ENCODE data around the gene SORCS2. TPM values are rescaled to one million over a fixed set of nuclear protein-coding genes. Genes with fewer than 3 reads are reported as not detected.

SORCS2 gene
- total RNA-seq, 2 experiments from 2014 or later = 0.07 TPM

DNA sequence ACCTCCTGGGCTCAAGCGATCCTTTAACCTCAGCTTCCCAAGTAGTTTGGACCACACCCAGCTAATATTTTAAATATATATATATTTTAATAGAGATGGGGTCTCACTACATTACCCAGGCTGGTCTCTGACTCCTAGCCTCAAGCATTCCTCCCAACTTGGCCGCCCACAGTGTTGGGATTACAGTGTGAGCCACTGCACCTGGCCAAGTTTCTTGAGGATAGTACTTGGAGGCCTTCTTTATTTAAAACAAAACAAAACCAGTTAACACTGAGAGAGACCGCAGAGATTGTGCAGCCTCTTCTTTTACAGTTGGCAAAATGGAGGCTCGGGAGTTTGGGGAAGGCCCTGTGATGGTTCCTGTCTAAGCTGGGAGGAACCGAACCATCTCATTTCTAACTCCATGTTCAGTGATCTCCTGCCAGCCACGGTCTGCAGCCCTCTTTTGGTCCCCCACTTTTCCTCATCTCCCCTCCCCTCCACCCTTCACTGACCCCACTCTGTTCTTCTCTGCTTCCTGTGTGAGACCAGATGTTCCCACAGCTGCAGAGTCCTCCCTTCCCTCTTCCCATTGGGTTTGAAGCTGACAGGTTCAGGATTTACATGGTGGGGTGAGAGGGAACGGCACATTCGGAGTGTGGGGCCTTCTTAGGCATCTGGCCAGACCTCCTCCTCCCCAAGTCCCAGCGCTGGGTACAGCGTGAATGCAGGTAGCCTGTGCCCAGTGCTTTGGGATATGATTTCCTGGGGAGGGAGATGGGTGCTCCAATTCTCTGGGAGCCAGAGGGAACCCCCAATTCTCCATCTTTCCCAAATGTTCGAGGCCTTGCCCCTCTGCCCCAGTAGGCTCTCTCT is 1.4 kb upstream of the SORCS2 start:
- no peak overlapping the region for H3K27ac Mint-ChIP-seq
- no peaks in the 10 kb centered on the region for H3K36me3 Mint-ChIP-seq
- no peak for DNase-seq
- CTCF ChIA-PET = interaction anchor here (0.6 to 1.5 kb wide), 4 partner anchors 144 to 612 kb away, joined by 3 to 10 read pairs (median 4); no protein-coding TSS in a partner anchor
- POLR2A ChIA-PET = no interaction called here
- intact Hi-C loops (cut with micrococcal nuclease) = loop anchor here (5.0 to 10.0 kb wide), 3 partner anchors 526 to 794 kb away; no protein-coding TSS in a partner anchor
- peaks cover 2% of the 10 kb centered on the region for H3K4me1 Mint-ChIP-seq (ENCODE audit: low read depth)
- no peaks in the 10 kb centered on the region for H3K9me3 Mint-ChIP-seq
- H3K27me3 Mint-ChIP-seq = peaks cover 48% of the 10 kb centered on the region
- no peak overlapping the region for H3K4me3 Mint-ChIP-seq

DNA sequence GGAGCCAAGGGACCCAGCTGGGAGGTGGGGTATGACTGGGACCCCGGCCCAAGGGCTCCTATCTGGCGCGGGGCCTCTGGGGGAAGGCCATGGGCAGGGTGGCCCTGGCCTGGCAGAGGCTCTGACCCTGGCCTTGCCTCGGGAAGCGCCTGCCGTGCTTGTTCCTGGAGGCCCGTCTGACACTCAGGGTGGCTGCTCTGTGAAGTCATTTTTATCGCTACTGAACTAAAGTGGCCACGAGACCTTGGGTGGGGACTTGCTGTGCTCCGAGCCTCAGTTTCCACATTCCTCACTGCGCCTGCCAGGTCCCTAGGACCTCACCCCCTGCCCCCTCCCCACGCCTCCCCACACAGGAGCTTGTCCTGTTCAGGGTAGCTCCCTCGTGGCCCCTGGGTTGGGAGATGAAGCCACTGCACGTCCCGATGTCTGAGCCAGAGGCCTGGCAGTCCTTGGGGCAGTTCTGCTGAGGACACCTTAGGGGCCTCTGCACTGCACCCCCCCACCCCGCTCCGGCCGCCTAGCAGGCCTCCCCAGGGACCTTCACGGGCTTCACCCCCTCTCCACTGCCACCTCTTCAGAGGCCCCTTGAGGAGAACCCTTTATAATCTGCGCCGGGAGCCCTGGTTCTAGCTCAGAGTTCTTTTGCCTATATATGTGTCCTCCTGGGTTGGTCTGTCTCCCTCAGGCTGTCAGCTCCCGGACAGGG is 639 bp upstream of the SORCS2 start:
- ChIA-PET CTCF (interaction anchor here (0.5 to 1.5 kb wide), 7 partner anchors 121 to 611 kb away, joined by 3 to 10 read pairs (median 5); no protein-coding TSS in a partner anchor), POLR2A (no interaction called here)
- Mint-ChIP-seq H3K4me3 (no peak overlapping the region), H3K36me3 (no peaks in the 10 kb centered on the region), H3K27ac (no peak overlapping the region), H3K27me3 (peaks cover 50% of the 10 kb centered on the region), H3K9me3 (no peaks in the 10 kb centered on the region), H3K4me1 (ENCODE audit: low read depth) (peaks cover 2% of the 10 kb centered on the region)
- DNase-seq = no peak
- intact Hi-C loops (cut with micrococcal nuclease) = loop anchor here (2.0 to 10.0 kb wide), 4 partner anchors 145 to 793 kb away; no protein-coding TSS in a partner anchor

DNA sequence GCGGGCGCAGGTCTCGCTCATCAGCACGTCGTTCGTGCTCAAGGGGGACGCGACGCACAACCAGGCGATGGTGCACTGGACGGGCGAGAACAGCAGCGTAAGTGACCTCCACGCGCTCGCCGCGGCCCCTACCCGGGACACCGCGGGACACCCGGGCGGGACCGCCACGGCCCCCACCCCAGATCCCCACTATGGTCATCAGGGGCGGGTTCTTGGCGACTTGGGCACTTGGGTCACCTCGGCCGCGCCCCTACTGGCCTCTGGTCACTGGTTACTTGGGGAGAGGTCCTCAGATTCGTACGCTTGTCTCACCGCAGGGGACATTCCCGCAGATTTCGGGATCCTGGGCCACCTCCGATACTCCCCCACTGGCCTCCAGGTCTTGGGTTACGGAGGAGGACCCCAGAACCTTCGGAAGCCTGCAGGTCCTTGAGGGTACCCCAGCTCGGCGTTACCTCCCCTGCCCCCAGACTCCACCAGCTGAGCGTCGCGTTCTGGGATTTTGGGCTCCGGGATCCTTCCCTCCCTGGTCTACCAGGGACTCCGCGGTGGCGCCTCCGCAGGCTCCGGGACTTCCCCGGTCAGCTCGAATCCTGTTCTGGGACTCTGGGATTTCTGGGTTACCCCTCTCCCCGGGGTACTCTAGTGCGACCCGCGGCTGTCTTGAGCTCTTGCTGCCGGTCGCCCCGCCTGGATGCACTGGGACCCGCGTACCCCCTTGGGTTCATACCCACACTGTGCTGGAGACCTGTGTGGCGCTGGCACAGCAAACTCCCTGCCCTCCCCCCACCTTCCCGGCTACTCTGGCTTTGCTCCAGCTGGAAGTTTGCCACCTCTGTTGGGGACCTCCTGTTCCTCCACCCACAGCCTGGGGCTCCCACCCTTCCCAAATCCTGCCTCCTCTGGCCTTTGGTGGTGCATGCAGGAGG is 956 bp downstream of the SORCS2 start:
- CTCF ChIA-PET = interaction anchor here (0.7 to 2.2 kb wide), 3 partner anchors 141 to 793 kb away, joined by 3 to 7 read pairs (median 3); no protein-coding TSS in a partner anchor
- DNase-seq = no peak
- intact Hi-C loops (cut with micrococcal nuclease) = loop anchor here (2.0 to 10.0 kb wide), 4 partner anchors 144 to 792 kb away; no protein-coding TSS in a partner anchor
- no peaks in the 10 kb centered on the region for H3K36me3 Mint-ChIP-seq
- POLR2A ChIA-PET = no interaction called here
- H3K4me3 Mint-ChIP-seq = no peak overlapping the region
- no peak overlapping the region for H3K27ac Mint-ChIP-seq
- H3K4me1 Mint-ChIP-seq (ENCODE audit: low read depth) = peaks cover 2% of the 10 kb centered on the region
- peaks cover 55% of the 10 kb centered on the region for H3K27me3 Mint-ChIP-seq
- H3K9me3 Mint-ChIP-seq = no peaks in the 10 kb centered on the region

DNA sequence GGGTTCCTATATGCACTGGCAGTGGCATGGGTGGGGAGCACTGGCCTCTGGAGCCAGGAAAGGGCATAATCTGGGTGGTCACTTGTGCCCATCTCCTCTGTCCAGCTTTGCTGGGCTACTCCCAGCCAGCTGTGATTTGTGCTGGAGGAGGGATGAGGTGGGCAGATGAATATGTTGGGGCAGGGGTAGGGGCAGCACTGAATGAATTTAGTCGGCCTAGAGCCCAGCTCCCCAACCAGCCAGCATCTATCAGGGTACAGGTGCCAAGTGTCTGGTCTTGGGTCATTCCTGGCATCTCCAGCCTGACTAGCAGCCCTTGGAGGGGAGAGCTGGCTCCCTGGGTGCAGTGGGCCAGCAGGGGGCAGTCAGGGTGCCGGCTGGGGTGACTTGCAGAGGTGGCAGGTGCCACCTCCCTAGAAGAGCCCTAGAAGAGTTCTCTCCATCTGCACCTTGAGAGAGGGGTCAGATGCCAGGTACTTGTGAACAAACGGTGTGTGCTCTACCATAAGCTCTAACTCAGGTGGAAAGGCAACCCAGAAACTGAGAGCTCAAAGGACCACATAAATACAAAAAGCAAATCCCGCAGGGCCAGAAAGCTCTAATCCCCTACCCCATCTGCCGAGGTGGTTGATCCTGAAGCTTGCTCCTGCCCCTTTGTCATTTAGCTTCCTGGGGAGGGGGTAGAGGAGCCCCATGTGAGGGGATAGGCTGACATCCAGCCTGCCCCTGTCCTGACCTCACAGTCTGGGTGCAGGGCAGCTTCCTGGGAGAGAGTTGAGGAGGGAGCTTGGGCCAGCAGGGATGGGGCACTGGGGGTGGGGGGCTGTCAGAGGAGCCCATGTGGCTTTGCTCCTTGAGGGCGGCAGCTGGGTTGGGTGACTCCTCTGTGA is 2.2 kb downstream of the SORCS2 start:
- H3K9me3 Mint-ChIP-seq = no peaks in the 10 kb centered on the region
- H3K4me3 Mint-ChIP-seq = no peak overlapping the region
- DNase-seq = peak; percentile 50
- H3K4me1 Mint-ChIP-seq (ENCODE audit: low read depth) = peaks cover 2% of the 10 kb centered on the region
- no peaks in the 10 kb centered on the region for H3K36me3 Mint-ChIP-seq
- POLR2A ChIA-PET = no interaction called here
- intact Hi-C loops (cut with micrococcal nuclease) = loop anchor here (5.0 to 10.0 kb wide), 3 partner anchors 523 to 790 kb away; no protein-coding TSS in a partner anchor
- peaks cover 51% of the 10 kb centered on the region for H3K27me3 Mint-ChIP-seq
- CTCF ChIA-PET = interaction anchor here (0.7 to 2.5 kb wide), 11 partner anchors 9 to 792 kb away, joined by 3 to 10 read pairs (median 3); no protein-coding TSS in a partner anchor
- no peak overlapping the region for H3K27ac Mint-ChIP-seq

DNA sequence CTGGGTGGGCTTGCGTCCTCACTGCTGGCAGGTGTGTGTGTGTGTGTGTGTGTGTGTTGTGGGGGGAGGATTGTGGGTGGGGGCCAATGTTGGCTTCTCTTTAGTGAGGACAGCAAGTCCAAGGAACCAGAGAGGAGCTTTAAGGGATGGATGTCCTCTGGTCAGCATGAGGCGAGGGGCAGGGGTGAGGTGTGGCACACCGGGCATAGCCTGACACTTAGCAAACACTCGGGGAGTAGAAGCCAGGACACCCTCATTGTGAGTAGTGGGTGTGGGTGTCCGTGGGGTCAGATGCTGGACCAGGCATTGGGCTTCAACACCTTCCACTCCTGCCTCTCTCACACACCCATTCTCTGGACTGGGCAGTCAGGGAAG is 2.8 kb downstream of the SORCS2 start:
- no peaks in the 10 kb centered on the region for H3K9me3 Mint-ChIP-seq
- intact Hi-C loops (cut with micrococcal nuclease) = loop anchor here (10.0 kb wide), 1 partner anchor 790 kb away; no protein-coding TSS in a partner anchor
- no peak overlapping the region for H3K27ac Mint-ChIP-seq
- no peaks in the 10 kb centered on the region for H3K36me3 Mint-ChIP-seq
- ChIA-PET CTCF (interaction anchor here (1.0 to 2.5 kb wide), 7 partner anchors 9 to 609 kb away, joined by 3 to 10 read pairs (median 4); no protein-coding TSS in a partner anchor), POLR2A (no interaction called here)
- peaks cover 2% of the 10 kb centered on the region for H3K4me1 Mint-ChIP-seq (ENCODE audit: low read depth)
- H3K4me3 Mint-ChIP-seq = no peak overlapping the region
- H3K27me3 Mint-ChIP-seq = peaks cover 47% of the 10 kb centered on the region
- DNase-seq = no peak

DNA sequence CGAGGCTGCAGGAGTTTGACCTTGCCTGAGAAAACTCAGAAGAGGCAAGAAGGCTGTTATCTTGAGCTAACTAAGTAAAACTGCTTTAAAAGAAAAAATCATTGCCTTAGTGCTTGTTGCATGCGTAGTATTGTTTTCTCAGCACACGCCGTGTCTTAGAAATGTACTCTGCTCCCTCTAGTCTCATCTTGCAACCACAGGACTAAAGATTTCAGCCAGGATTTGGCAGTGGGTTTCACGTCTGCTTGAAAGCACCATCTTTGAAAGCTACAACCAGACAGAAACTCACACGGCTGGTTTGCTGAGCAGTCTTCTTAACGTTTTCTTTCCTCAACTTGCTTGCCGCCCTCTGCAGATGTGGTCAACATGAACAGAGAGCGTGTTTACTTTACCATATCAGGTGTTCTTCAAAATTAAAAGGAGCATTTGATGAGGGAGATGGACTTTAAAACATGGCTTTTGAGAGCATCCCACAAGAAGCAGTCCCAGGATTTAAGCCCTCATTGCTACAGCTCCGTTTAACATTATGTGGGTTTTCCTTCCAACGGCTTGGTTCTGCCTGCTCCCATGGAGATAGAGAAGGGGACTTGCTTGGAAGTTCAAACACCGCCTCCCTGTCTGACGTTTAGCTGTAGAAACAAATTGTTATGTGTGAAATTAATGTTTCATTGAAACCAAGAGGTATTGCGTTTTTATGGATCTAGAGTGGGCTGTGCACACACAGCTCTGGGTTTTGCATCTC is 3.4 kb downstream of the SORCS2 start:
- Mint-ChIP-seq H3K4me1 (ENCODE audit: low read depth) (peaks cover 2% of the 10 kb centered on the region), H3K4me3 (no peak overlapping the region), H3K27me3 (peaks cover 48% of the 10 kb centered on the region), H3K36me3 (no peaks in the 10 kb centered on the region), H3K9me3 (no peaks in the 10 kb centered on the region), H3K27ac (no peak overlapping the region)
- no peak for DNase-seq
- ChIA-PET POLR2A (no interaction called here), CTCF (interaction anchor here (1.0 to 2.5 kb wide), 2 partner anchors 10 to 524 kb away, joined by 3 to 10 read pairs; no protein-coding TSS in a partner anchor)
- intact Hi-C loops (cut with micrococcal nuclease) = loop anchor here (10.0 kb wide), 1 partner anchor 789 kb away; no protein-coding TSS in a partner anchor

DNA sequence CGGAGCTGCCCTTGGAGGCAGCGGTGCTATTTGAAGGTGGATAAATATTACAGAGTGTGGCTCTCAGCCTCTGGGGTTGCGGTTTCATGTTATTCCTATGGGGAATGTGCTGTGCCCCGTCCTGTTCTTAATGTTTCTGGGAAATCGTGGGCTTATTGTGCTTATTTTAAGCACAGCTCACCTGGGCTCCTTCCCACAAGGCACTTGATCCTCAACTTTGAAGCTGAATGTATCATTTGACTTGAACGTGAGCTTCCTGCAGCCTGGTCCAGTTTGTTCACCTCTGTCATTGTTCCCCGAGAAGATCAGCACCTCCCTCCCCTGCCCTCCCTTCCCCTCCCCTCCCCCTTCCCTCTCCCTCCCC is 3.9 kb downstream of the SORCS2 start:
- peaks cover 2% of the 10 kb centered on the region for H3K4me1 Mint-ChIP-seq (ENCODE audit: low read depth)
- CTCF ChIA-PET = interaction anchor here (0.6 to 2.5 kb wide), 3 partner anchors 10 to 523 kb away, joined by 3 to 10 read pairs (median 3); no protein-coding TSS in a partner anchor
- intact Hi-C loops (cut with micrococcal nuclease) = loop anchor here (10.0 kb wide), 1 partner anchor 789 kb away; no protein-coding TSS in a partner anchor
- H3K27me3 Mint-ChIP-seq = peaks cover 50% of the 10 kb centered on the region
- H3K36me3 Mint-ChIP-seq = no peaks in the 10 kb centered on the region
- no peak overlapping the region for H3K27ac Mint-ChIP-seq
- no peaks in the 10 kb centered on the region for H3K9me3 Mint-ChIP-seq
- POLR2A ChIA-PET = no interaction called here
- no peak for DNase-seq
- no peak overlapping the region for H3K4me3 Mint-ChIP-seq

DNA sequence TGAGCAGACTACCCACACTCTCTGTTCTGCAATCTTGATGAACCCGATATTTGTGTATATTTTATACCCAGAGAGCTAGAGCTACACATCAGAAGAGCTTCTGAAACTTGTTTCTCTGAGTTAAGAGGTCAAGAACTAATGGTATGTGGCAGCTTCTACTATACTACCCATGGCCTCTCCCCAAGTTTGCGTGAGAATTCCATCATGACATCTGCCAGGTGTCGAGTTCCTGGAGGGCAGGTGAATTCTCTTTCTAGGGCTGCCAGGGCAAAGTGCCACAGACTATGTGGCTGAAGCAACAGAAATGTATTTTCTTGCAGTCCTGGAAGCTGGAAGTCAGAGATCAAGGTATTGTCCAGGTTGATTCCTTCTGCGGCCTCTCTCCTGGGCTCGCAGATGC is 4.4 kb downstream of the SORCS2 start:
- H3K36me3 Mint-ChIP-seq = no peaks in the 10 kb centered on the region
- no peak overlapping the region for H3K27ac Mint-ChIP-seq
- no peak overlapping the region for H3K4me3 Mint-ChIP-seq
- H3K9me3 Mint-ChIP-seq = no peaks in the 10 kb centered on the region
- peaks cover 2% of the 10 kb centered on the region for H3K4me1 Mint-ChIP-seq (ENCODE audit: low read depth)
- POLR2A ChIA-PET = no interaction called here
- peaks cover 50% of the 10 kb centered on the region for H3K27me3 Mint-ChIP-seq
- intact Hi-C loops (cut with micrococcal nuclease) = loop anchor here (10.0 kb wide), 1 partner anchor 788 kb away; no protein-coding TSS in a partner anchor
- CTCF ChIA-PET = interaction anchor here (0.6 to 1.0 kb wide), 2 partner anchors 11 to 94 kb away, joined by 3 read pairs; no protein-coding TSS in a partner anchor
- no peak for DNase-seq

DNA sequence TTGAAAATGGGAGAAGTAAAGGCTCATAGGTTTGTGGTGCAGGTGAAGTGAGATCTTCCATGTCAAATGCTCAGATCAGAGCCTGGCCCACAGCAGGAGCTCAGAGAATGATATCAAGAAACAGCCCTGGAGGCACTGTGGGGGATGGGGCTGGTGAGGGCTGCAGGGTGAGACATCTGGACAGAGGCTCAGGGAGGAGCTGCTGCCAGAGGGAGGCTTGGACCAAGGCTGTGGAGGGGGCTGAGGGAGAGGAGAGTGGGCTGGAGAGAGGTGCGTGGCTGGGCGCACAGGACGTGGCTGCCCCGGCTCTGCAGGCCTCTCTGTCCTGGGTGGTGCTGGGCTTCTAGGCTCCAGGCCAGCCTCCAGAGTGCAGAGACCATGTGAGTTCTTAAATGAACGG is 5.6 kb downstream of the SORCS2 start:
- CTCF ChIA-PET = no interaction called here
- peaks cover 51% of the 10 kb centered on the region for H3K27me3 Mint-ChIP-seq

More for the DNA sequence above, 5.6 kb downstream of the SORCS2 start:
- Mint-ChIP-seq H3K36me3 (no peaks in the 10 kb centered on the region), H3K4me3 (no peak overlapping the region), H3K4me1 (ENCODE audit: low read depth) (peaks cover 2% of the 10 kb centered on the region), H3K27ac (no peak overlapping the region), H3K9me3 (no peaks in the 10 kb centered on the region)
- POLR2A ChIA-PET = no interaction called here
- DNase-seq = no peak
- intact Hi-C loops (cut with micrococcal nuclease) = loop anchor here (10.0 kb wide), 1 partner anchor 787 kb away; no protein-coding TSS in a partner anchor

Measured in activated CD4-positive, alpha-beta memory T cell treated with anti-CD3 and anti-CD28 coated beads for 36 hours (primary cell).